Neuronal stem cell (in vitro differentiated cells): Measurements from ENCODE around the gene CLTC.
A peak's percentile ranks its signal among the peaks of the same experiment; 100 is the strongest.

ENCODE experiments used
- DNase-seq: peaks from one replicate; pipeline ENCODE4 v3.0.0-alpha.2; 2013; ENCODE audit warnings: low spot score
- H2AFZ ChIP-seq: one replicate; pipeline ENCODE4 v1.6.1; 2013; ENCODE audit warnings: mild to moderate bottlenecking, low read length, inconsistent platforms
- H2AK5ac ChIP-seq: 2 replicates; pipeline ENCODE4 v1.6.1; 2013; ENCODE audit warnings: low read depth, mild to moderate bottlenecking, inconsistent platforms, low read length, moderate library complexity, mixed read lengths
- H2BK120ac ChIP-seq: 2 replicates; pipeline ENCODE4 v1.6.1; 2013; ENCODE audit warnings: low read depth, mild to moderate bottlenecking, inconsistent platforms, low read length, moderate library complexity, mixed read lengths
- H2BK12ac ChIP-seq: one replicate; pipeline ENCODE4 v1.6.1; 2013; ENCODE audit warnings: low read length, inconsistent platforms
- H2BK15ac ChIP-seq: 2 replicates; pipeline ENCODE4 v1.6.1; 2013; ENCODE audit warnings: mild to moderate bottlenecking, low read length, inconsistent platforms, mixed read lengths
- H2BK5ac ChIP-seq: one replicate; pipeline ENCODE4 v1.6.1; 2013; ENCODE audit warnings: inconsistent platforms, mild to moderate bottlenecking, low read length, moderate library complexity
- H3K14ac ChIP-seq: one replicate; pipeline ENCODE4 v1.6.1; 2013; ENCODE audit warnings: low read length, inconsistent platforms
- H3K18ac ChIP-seq: 2 replicates; pipeline ENCODE4 v1.6.1; 2013; ENCODE audit warnings: low read length, inconsistent platforms
- H3K23ac ChIP-seq: 2 replicates; pipeline ENCODE4 v1.6.1; 2013; ENCODE audit warnings: low read depth, mild to moderate bottlenecking, mixed read lengths, low read length, inconsistent platforms; ENCODE audit not compliant: poor library complexity
- H3K27ac ChIP-seq: replicated peaks from 3 replicates; pipeline ENCODE4 v1.5.1; 2013; ENCODE audit warnings: low read length, inconsistent platforms
- H3K27me3 ChIP-seq, 3 experiments: 2 replicates each; pipeline ENCODE4 v1.6.1; 2013; ENCODE audit warnings: low read length in 3 of 3, mild to moderate bottlenecking in 2 of 3, inconsistent platforms in 1 of 3, low read depth in 1 of 3, mixed read lengths in 1 of 3, moderate library complexity in 1 of 3; ENCODE audit not compliant: control insufficient read depth in 3 of 3, insufficient read depth in 3 of 3
- H3K36me3 ChIP-seq, 2 donors: replicated peaks in 1 of 2; 2 replicates each; pipeline ENCODE4 v1.6.1; 2013; ENCODE audit warnings: low read length in 2 of 2; ENCODE audit not compliant: control insufficient read depth in 2 of 2, insufficient read depth in 2 of 2
- H3K4ac ChIP-seq: 2 replicates; pipeline ENCODE4 v1.6.1; 2013; ENCODE audit warnings: inconsistent platforms, mild to moderate bottlenecking, low read length, moderate library complexity
- H3K4me1 ChIP-seq, 2 donors: 1 replicate in 1 of 2; 2 replicates in 1 of 2; pipeline ENCODE4 v1.6.1; 2013; ENCODE audit warnings: low read length in 2 of 2, low read depth in 1 of 2; ENCODE audit not compliant: control insufficient read depth in 2 of 2, insufficient read depth in 1 of 2
- H3K4me2 ChIP-seq: one replicate; pipeline ENCODE4 v1.6.1; 2013; ENCODE audit warnings: mild to moderate bottlenecking, low read length, inconsistent platforms; ENCODE audit not compliant: insufficient read depth, poor library complexity, severe bottlenecking
- H3K4me3 ChIP-seq, 2 donors: 2 replicates each; pipeline ENCODE4 v1.5.1; 2013; ENCODE audit warnings: low read length in 2 of 2, mild to moderate bottlenecking in 2 of 2, inconsistent platforms in 1 of 2, moderate library complexity in 1 of 2
- H3K79me1 ChIP-seq: one replicate; pipeline ENCODE4 v1.6.1; 2013; ENCODE audit warnings: low read depth, mild to moderate bottlenecking, inconsistent platforms, low read length, moderate library complexity
- H3K9ac ChIP-seq: one replicate; pipeline ENCODE4 v1.6.1; 2013; ENCODE audit warnings: mild to moderate bottlenecking, low read depth, low read length, inconsistent platforms; ENCODE audit not compliant: poor library complexity
- H3K9me3 ChIP-seq, 2 donors: replicated peaks in 1 of 2; 2 replicates each; pipeline versions ENCODE3 to v1.6.1; 2013; ENCODE audit warnings: low read length in 2 of 2, mild to moderate bottlenecking in 2 of 2, inconsistent platforms in 1 of 2, low read depth in 1 of 2, mixed read lengths in 1 of 2, moderate library complexity in 1 of 2; ENCODE audit not compliant: control insufficient read depth in 2 of 2, insufficient read depth in 1 of 2
- H4K8ac ChIP-seq: one replicate; pipeline ENCODE4 v1.6.1; 2013; ENCODE audit warnings: low read depth, mild to moderate bottlenecking, inconsistent platforms, low read length, moderate library complexity
- H4K91ac ChIP-seq: one replicate; pipeline ENCODE4 v1.6.1; 2013; ENCODE audit warnings: low read length, low read depth, mild to moderate bottlenecking, inconsistent platforms; ENCODE audit not compliant: poor library complexity
- WGBS, 2 donors: extraction: QIAGEN DNeasy Blood & Tissue Kit; methylation state at CpG; one replicate each; pipeline ENCODE4 v1.1.7; 2013; ENCODE audit warnings: missing lambda C conversion rate in 2 of 2, mixed read lengths in 1 of 2; ENCODE audit not compliant: insufficient read length in 2 of 2, insufficient replicate concordance in 1 of 2; ENCODE audit errors: extremely low coverage in 2 of 2; 5-methylcytosine and 5-hydroxymethylcytosine counted together

The CLTC gene

GRCh38 chr17:59616253-59616920, 3.3 kb upstream of the CLTC start:
- Histone ChIP-seq H3K14ac (no peak overlapping the region), H3K4ac (no peak overlapping the region), H4K8ac (no peak overlapping the region), H3K79me1 (no peaks in the 10 kb centered on the region), H2BK5ac (no peak overlapping the region), H4K91ac (no peak overlapping the region), H2BK12ac (no peak overlapping the region), H3K23ac (no peak overlapping the region), H2AK5ac (no peak overlapping the region), H3K9me3 (no peaks in the 10 kb centered on the region), H3K18ac (no peak overlapping the region), H3K4me2 (no peak overlapping the region), H3K4me3 (no peak overlapping the region), H3K4me1 (peaks cover 2 to 8% of the 10 kb centered on the region in 2 donors), H3K9ac (no peak overlapping the region), H2AFZ (no peak overlapping the region), H3K36me3 (peaks cover 0 to 10% of the 10 kb centered on the region in 2 donors), H2BK15ac (no peak overlapping the region), H2BK120ac (no peak overlapping the region), H3K27ac (no peak overlapping the region), H3K27me3 (no peaks in the 10 kb centered on the region)
- WGBS, 2 donors: no CpG with 5 or more reads among the region's 7 CpGs
- DNase-seq: no peak

- Histone ChIP-seq H3K4me2 (no peak overlapping the region), H3K18ac (no peak overlapping the region), H2AFZ (no peak overlapping the region), H3K79me1 (no peaks in the 10 kb centered on the region), H2AK5ac (no peak overlapping the region), H3K9ac (no peak overlapping the region), H4K91ac (no peak overlapping the region), H2BK12ac (no peak overlapping the region), H3K9me3 (no peaks in the 10 kb centered on the region), H2BK5ac (no peak overlapping the region), H4K8ac (no peak overlapping the region), H3K4ac (no peak overlapping the region), H3K27ac (no peak overlapping the region), H2BK15ac (no peak overlapping the region), H3K27me3 (no peaks in the 10 kb centered on the region), H3K14ac (no peak overlapping the region), H3K4me1 (peaks cover 2 to 11% of the 10 kb centered on the region in 2 donors), H2BK120ac (no peak overlapping the region), H3K23ac (no peak overlapping the region), H3K4me3 (no peak overlapping the region), H3K36me3 (peaks cover 0 to 11% of the 10 kb centered on the region in 2 donors)
- no peak for DNase-seq
- no CpG with 5 or more reads among the region's 1 CpG for WGBS, 2 donors
Observed at GRCh38 chr17:59617156-59617732, 2.5 kb upstream of the CLTC start.

GRCh38 chr17:59619035-59619297, 729 bp upstream of the CLTC start:
- Histone ChIP-seq H3K36me3 (peaks cover 0 to 24% of the 10 kb centered on the region in 2 donors), H4K8ac (no peak overlapping the region), H3K4ac (no peak overlapping the region), H2BK15ac (no peak overlapping the region), H3K27me3 (no peaks in the 10 kb centered on the region), H2AK5ac (no peak overlapping the region), H2BK5ac (peak overlapping the region; percentile 99), H2BK120ac (peak overlapping the region; percentile 63), H3K4me1 (peaks cover 2 to 22% of the 10 kb centered on the region in 2 donors), H2AFZ (peak overlapping the region; percentile 94), H3K18ac (peak overlapping the region; percentile 99), H3K9me3 (no peaks in the 10 kb centered on the region), H3K9ac (peak overlapping the region; percentile 98), H3K4me3 (peak overlapping the region; percentile 80 to 99), H3K27ac (peak overlapping the region; percentile 99), H3K4me2 (peak overlapping the region; percentile 65), H2BK12ac (no peak overlapping the region), H3K23ac (peak overlapping the region; percentile 73), H4K91ac (no peak overlapping the region), H3K14ac (no peak overlapping the region), H3K79me1 (no peaks in the 10 kb centered on the region)
- no peak for DNase-seq
- no CpG with 5 or more reads among the region's 11 CpGs for WGBS, 2 donors

DNA sequence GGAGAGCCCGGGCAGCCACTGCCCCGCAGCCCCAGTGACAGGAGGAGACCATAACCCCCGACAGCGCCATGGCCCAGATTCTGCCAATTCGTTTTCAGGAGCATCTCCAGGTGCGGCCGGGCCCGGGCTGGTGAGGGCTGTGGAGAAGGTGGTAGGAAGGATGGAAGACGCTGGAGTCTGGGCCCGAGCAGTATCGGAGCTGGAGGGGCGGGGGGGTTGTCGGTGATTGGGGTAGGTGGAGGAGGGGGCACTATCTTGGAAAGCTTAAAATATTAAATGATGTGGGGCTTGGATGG, 317 bp downstream of the CLTC start:
- Histone ChIP-seq H4K91ac (peak overlapping the region; percentile 92), H2BK120ac (peak overlapping the region; percentile 99), H3K36me3 (peaks cover 0 to 22% of the 10 kb centered on the region in 2 donors), H3K14ac (peak overlapping the region; percentile 99), H3K23ac (peak overlapping the region; percentile 99), H3K4me2 (peak overlapping the region; percentile 68), H3K9me3 (no peaks in the 10 kb centered on the region), H2AK5ac (peak overlapping the region; percentile 95), H2BK5ac (peak overlapping the region; percentile 99), H3K4me1 (peaks cover 2 to 22% of the 10 kb centered on the region in 2 donors), H3K27ac (peak overlapping the region; percentile 99), H2AFZ (peak overlapping the region; percentile 94), H3K9ac (peak overlapping the region; percentile 97), H3K18ac (peak overlapping the region; percentile 99), H3K4me3 (peak overlapping the region; percentile 80 to 99), H3K27me3 (no peaks in the 10 kb centered on the region), H2BK12ac (no peak overlapping the region), H4K8ac (peak overlapping the region; percentile 43), H2BK15ac (peak overlapping the region; percentile 98), H3K4ac (peak overlapping the region; percentile 66), H3K79me1 (no peaks in the 10 kb centered on the region)
- DNase-seq: no peak
- no CpG with 5 or more reads among the region's 13 CpGs for WGBS, 2 donors
